C1 segment of cervical spinal cord (tissue), 14 donors: Measurements from ENCODE around the gene SNX18.

Experiments
- DNase-seq, 14 donors: peaks; one replicate each; lab custom pipeline; 2025; lab: John Stamatoyannopoulos, UW

Gene SNX18

GRCh38 chr5:54579591-54580295, 62.2 kb downstream of the SNX18 start:
- DNase-seq = no peak

- DNase-seq = no peak
Measured at GRCh38 chr5:54580997-54581811, 63.6 kb downstream of the SNX18 start.

GRCh38 chr5:54581831-54582548, 64.4 kb downstream of the SNX18 start:
- no peak for DNase-seq

GRCh38 chr5:54586336-54586735, 68.8 kb downstream of the SNX18 start:
- DNase-seq = no peak

- DNase-seq = no peak
Measured at GRCh38 chr5:54589786-54590185, 72.2 kb downstream of the SNX18 start.

GRCh38 chr5:54590824-54591223, 73.3 kb downstream of the SNX18 start:
- DNase-seq = no peak

GRCh38 chr5:54593779-54594178, 76.2 kb downstream of the SNX18 start:
- DNase-seq = no peak

GRCh38 chr5:54594181-54594580, 76.6 kb downstream of the SNX18 start:
- no peak for DNase-seq

GRCh38 chr5:54595721-54596120, 78.2 kb downstream of the SNX18 start:
- no peak for DNase-seq
